ENCODE results near the gene THPO.

GRCh38 chr3:184334470-184335158, 43.4 kb downstream of the THPO start:
- no peak for TF ChIP-seq CTCF (IDR thresholded peaks at IDR 0.05; ENCODE audit: low read depth, low read length, poor library complexity, severe bottlenecking)
- no peak for TF ChIP-seq EZH2phosphoT487 (IDR thresholded peaks at IDR 0.05; ENCODE audit: borderline replicate concordance, low read length)

Data from DOHH2 (cell line).